ENCODE data around the gene CDHR3. TPM values are rescaled to one million over a fixed set of nuclear protein-coding genes. Genes with fewer than 3 reads are reported as not detected.

CDHR3 gene
- total and polyA plus RNA-seq, 2 donors (not counting 3 experiments of a cell fraction or from before 2014, with no cell fraction given): 0.46 to 2.3 TPM

DNA sequence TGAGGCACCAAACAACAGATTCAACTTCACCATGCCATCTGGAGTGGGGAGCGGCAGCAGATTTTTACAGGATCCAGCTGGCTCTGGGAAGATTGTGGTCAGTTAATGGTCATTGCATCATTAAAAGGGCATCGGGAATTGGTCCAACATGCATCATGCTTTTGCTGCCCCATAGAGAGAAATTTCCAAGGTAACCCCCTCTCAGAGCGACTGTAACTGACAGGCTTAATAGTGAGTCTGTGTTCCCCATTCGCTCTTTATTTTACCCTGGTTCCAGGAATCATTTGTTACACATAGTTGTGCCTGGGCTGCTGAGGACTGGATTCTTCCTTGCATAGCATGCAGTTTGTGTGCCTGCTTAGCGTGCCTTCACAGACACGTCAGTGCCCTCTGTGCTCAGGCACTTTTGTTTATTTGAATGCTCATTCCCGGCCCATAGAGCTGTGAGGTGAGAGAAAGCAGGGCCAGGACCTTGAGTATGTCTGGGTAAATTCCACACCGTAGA lies 49.9 kb downstream of the CDHR3 start:
- Histone ChIP-seq H3K4me2 (ENCODE audit: insufficient read depth, low read length) (no peak overlapping the region), H3K79me2 (ENCODE audit: control insufficient read depth, insufficient read depth, low read length) (no peaks in the 10 kb centered on the region), H3K9ac (replicated peaks; ENCODE audit: extremely low read depth, insufficient read depth, low read length) (no peak overlapping the region), H3K4me3 (replicated peaks in 1 of 3; ENCODE audit: insufficient read depth in 1 of 3, low read depth in 1 of 3, low read length in 3 of 3) (no peak overlapping the region), H3K4me1 (ENCODE audit: control insufficient read depth, extremely low read depth, insufficient read depth, low read length) (peaks cover 2% of the 10 kb centered on the region), H3K27me3 (ENCODE audit: control insufficient read depth in 2 of 2, insufficient read depth in 2 of 2, low read length in 2 of 2) (peaks cover 15 to 24% of the 10 kb centered on the region in 2 experiments), H3K27ac (ENCODE audit: insufficient read depth, low read depth, low read length) (no peak overlapping the region), H2AFZ (ENCODE audit: low read depth, low read length) (no peak overlapping the region), H3K9me1 (replicated peaks; ENCODE audit: control insufficient read depth, extremely low read depth, insufficient read depth, low read length) (no peaks in the 10 kb centered on the region), H3K9me3 (replicated peaks; ENCODE audit: control insufficient read depth, insufficient read depth, low read length) (no peaks in the 10 kb centered on the region), H4K20me1 (replicated peaks; ENCODE audit: control insufficient read depth, extremely low read depth, insufficient read depth, low read length) (no peaks in the 10 kb centered on the region), H3K36me3 (ENCODE audit: control insufficient read depth in 2 of 2, extremely low read depth in 1 of 2, insufficient read depth in 2 of 2, low read length in 2 of 2) (no peaks in the 10 kb centered on the region)
- ChIA-PET CTCF (interaction anchor here (1.2 to 6.2 kb wide), 6 partner anchors 10 to 361 kb away, joined by 3 to 66 read pairs (median 4); no protein-coding TSS in a partner anchor), POLR2A (no interaction called here)
- DNase-seq (ENCODE audit: low read depth, low spot score) (no peak), FAIRE-seq (no peak)
- intact Hi-C loops (cut with micrococcal nuclease) (loop anchor here (1.0 kb wide), 1 partner anchor 253 kb away; no protein-coding TSS in a partner anchor), dilution Hi-C loops (cut with MboI; ENCODE audit: extremely low pct_ligation_motif_present, low sequenced_read_pairs) (loop anchor here (25.0 kb wide), 1 partner anchor 251 kb away; no protein-coding TSS in a partner anchor)
- BruUV-seq (replicated peaks): no TSS peak
- TF ChIP-seq POLR2AphosphoS5 (IDR thresholded peaks at IDR 0.05; ENCODE audit: insufficient read depth, low read depth, low read length) (no peak), GATA2 (IDR thresholded peaks at IDR 0.05; ENCODE audit: insufficient read depth, insufficient read length, low read depth, low read length) (no peak), POLR2A (IDR thresholded peaks at IDR 0.05; ENCODE audit: low read depth, low read length) (no peak), MYC (IDR thresholded peaks at IDR 0.05; ENCODE audit: low read depth, low read length) (no peak), EZH2 (IDR thresholded peaks at IDR 0.05; ENCODE audit: borderline replicate concordance, low read depth, low read length, severe bottlenecking) (no peak), JUN (IDR thresholded peaks at IDR 0.05; ENCODE audit: borderline replicate concordance, insufficient read depth, insufficient read length, low read depth) (no peak), FOS (IDR thresholded peaks at IDR 0.05; ENCODE audit: borderline replicate concordance, insufficient read depth, low read length) (no peak), CTCF (IDR thresholded peaks at IDR 0.05; ENCODE audit: extremely low read depth in 1 of 2, insufficient read depth in 1 of 2, low read depth in 1 of 2, low read length in 2 of 2) (no peak)
- TF ChIP-seq, protein P1, sequence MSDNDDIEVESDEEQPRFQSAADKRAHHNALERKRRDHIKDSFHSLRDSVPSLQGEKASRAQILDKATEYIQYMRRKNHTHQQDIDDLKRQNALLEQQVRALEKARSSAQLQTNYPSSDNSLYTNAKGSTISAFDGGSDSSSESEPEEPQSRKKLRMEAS (IDR thresholded peaks at IDR 0.05; ENCODE audit: insufficient read depth, insufficient read length): no peak

Data from endothelial cell of umbilical vein (primary cell).